Effector CD4-positive, alpha-beta T cell (primary cell): Measurements from ENCODE around the gene ARHGAP28.

Source experiments
- DNase-seq: peaks from one replicate; pipeline ENCODE4 v3.0.0-alpha.2; 2020

The ARHGAP28 gene

GRCh38 chr18:6876641-6877041 is 147.1 kb downstream of the ARHGAP28 start:
- no peak for DNase-seq

- no peak for DNase-seq
Observed at GRCh38 chr18:6877288-6877687, 147.8 kb downstream of the ARHGAP28 start.

- no peak for DNase-seq
Observed at GRCh38 chr18:6878556-6879297, 149.2 kb downstream of the ARHGAP28 start.

- DNase-seq = no peak
Observed at GRCh38 chr18:6879508-6880195, 150.1 kb downstream of the ARHGAP28 start.

- DNase-seq = no peak
Observed at GRCh38 chr18:6881034-6881820, 151.7 kb downstream of the ARHGAP28 start.

- DNase-seq = no peak
Observed at GRCh38 chr18:6882401-6882800, 152.9 kb downstream of the ARHGAP28 start.

- no peak for DNase-seq
Observed at GRCh38 chr18:6885006-6885481, 155.5 kb downstream of the ARHGAP28 start.

GRCh38 chr18:6885992-6886796 is 156.7 kb downstream of the ARHGAP28 start:
- DNase-seq = no peak

- no peak for DNase-seq
Observed at GRCh38 chr18:6886797-6887330, 157.3 kb downstream of the ARHGAP28 start.

- DNase-seq = no peak
Observed at GRCh38 chr18:6891788-6892187, 162.3 kb downstream of the ARHGAP28 start.

- no peak for DNase-seq
Observed at GRCh38 chr18:6901286-6901926, 171.9 kb downstream of the ARHGAP28 start.

GRCh38 chr18:6917072-6917471 is 187.6 kb downstream of the ARHGAP28 start:
- DNase-seq = no peak

GRCh38 chr18:6920099-6920955 is 190.8 kb downstream of the ARHGAP28 start:
- DNase-seq = no peak

- no peak for DNase-seq
Observed at GRCh38 chr18:6921571-6921970, 192.1 kb downstream of the ARHGAP28 start.

- DNase-seq = no peak
Observed at GRCh38 chr18:6923220-6923619, 193.7 kb downstream of the ARHGAP28 start.

GRCh38 chr18:6927153-6927552 is 197.6 kb downstream of the ARHGAP28 start:
- no peak for DNase-seq

GRCh38 chr18:6928359-6928758 is 198.8 kb downstream of the ARHGAP28 start:
- DNase-seq = no peak

GRCh38 chr18:6929370-6930102 is 200.0 kb downstream of the ARHGAP28 start:
- no peak for DNase-seq

GRCh38 chr18:6934859-6935258 is 205.3 kb downstream of the ARHGAP28 start:
- no peak for DNase-seq

GRCh38 chr18:6938003-6938402 is 208.5 kb downstream of the ARHGAP28 start:
- no peak for DNase-seq
